Measurements from ENCODE around the gene HOXC5. TPM values are rescaled to one million over a fixed set of nuclear protein-coding genes. Genes with fewer than 3 reads are reported as not detected.

The HOXC5 gene
- total and polyA plus RNA-seq, 9 donors, result 0.54 to 1.6 (median 1.0) TPM

DNA sequence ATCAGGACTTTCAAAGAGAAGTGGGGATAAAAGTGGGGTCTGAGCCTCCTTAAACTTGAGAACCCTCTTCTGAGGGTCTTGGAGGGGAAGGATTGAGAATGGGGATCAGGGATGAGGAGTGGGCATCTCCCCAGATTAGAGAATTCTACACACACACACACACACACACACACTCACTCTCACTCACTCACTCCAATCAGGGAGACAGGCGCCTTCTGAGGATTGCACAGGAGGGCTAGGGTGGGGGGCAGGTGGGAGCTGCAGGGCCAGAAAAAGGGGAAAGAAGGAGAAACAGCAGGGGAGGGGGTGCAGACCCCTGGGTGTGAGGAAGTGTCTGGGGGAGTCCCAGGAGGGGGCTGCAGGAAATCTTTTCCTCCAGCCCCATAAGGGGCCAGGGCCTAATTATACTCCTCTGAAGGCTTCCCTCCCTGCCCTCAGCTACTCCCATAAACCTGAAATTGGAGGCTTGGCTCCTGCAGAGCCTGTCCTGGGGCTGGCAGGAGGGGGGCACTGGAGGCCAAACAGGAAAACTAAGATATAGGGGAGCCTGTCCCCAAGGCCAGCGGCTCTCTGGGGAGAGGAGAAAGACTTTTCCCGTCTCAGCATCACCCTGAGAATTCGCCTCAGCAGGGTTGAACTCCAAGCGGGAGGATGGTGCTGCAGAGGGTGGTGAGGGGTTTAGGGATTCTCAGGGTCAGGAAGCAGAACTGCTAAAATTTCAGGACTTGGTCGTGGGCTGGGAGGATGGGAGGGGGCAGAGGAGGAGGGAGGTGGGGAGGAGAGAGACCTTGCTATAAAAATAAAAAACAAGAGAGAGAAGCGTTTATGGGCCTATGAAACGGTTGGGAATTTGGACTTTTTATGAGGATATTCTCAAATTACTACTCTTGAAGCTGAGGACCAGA is 31.3 kb upstream of the HOXC5 start:
- 6% methylated on average over 5 of the region's 8 CpGs for WGBS (ENCODE audit: insufficient coverage)
- no peak for DNase-seq
- peaks cover 84% of the 10 kb centered on the region for H3K4me1 ChIP-seq (ENCODE audit: control insufficient read depth, insufficient read depth, low read length)
- H3K36me3 ChIP-seq (ENCODE audit: control insufficient read depth, insufficient read depth, low read length), result peaks cover 12% of the 10 kb centered on the region
- peak overlapping the region; percentile 81 for H3K4me3 ChIP-seq (ENCODE audit: low read length)
- H3K27ac ChIP-seq (ENCODE audit: low read length), result peak overlapping the region; percentile 99
- H3K9me3 ChIP-seq (replicated peaks; ENCODE audit: control insufficient read depth, low read depth, low read length), result no peaks in the 10 kb centered on the region
- peaks cover 79% of the 10 kb centered on the region for H3K27me3 ChIP-seq (ENCODE audit: control insufficient read depth, insufficient read depth, low read length)

- 23% methylated on average over 2 of the region's 19 CpGs for WGBS (ENCODE audit: insufficient coverage)
- Histone ChIP-seq H3K27ac (ENCODE audit: low read length) (peak overlapping the region; percentile 99), H3K27me3 (ENCODE audit: control insufficient read depth, insufficient read depth, low read length) (peaks cover 80% of the 10 kb centered on the region), H3K9me3 (replicated peaks; ENCODE audit: control insufficient read depth, low read depth, low read length) (no peaks in the 10 kb centered on the region), H3K36me3 (ENCODE audit: control insufficient read depth, insufficient read depth, low read length) (peaks cover 13% of the 10 kb centered on the region), H3K4me3 (ENCODE audit: low read length) (peak overlapping the region; percentile 81), H3K4me1 (ENCODE audit: control insufficient read depth, insufficient read depth, low read length) (peaks cover 84% of the 10 kb centered on the region)
- no peak for DNase-seq
Observed at GRCh38 chr12:54002278-54002914, 30.5 kb upstream of the HOXC5 start.

DNA sequence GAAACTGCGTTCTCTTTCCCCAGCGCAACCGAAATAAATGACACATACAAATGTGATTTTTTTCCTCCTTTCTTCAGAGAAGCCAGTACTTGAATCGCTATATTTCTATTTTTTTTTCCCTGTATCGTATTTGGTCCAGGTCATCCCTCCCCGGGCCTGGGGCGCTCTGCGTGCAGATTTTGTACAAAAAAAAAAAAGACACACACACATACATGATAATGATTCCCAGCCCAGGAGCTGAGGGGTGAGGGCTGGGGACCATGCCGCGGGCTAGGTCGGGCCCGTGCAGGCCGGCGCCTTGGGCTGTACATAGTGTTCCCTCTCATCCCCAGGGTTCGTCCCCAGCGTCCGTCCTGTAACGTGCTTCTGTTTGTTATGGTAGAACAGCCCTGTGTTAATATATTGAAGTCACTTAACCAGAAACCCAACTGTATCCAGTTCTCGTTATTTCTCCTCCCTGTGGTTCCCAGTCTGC is 29.9 kb upstream of the HOXC5 start:
- 51% methylated on average over 4 of the region's 19 CpGs for WGBS (ENCODE audit: insufficient coverage)
- peak overlapping the region; percentile 8 for H3K4me3 ChIP-seq (ENCODE audit: low read length)
- H3K27me3 ChIP-seq (ENCODE audit: control insufficient read depth, insufficient read depth, low read length), result peaks cover 78% of the 10 kb centered on the region
- no peak for DNase-seq
- peak overlapping the region; percentile 99 for H3K27ac ChIP-seq (ENCODE audit: low read length)
- H3K9me3 ChIP-seq (replicated peaks; ENCODE audit: control insufficient read depth, low read depth, low read length), result no peaks in the 10 kb centered on the region
- peaks cover 13% of the 10 kb centered on the region for H3K36me3 ChIP-seq (ENCODE audit: control insufficient read depth, insufficient read depth, low read length)
- peaks cover 82% of the 10 kb centered on the region for H3K4me1 ChIP-seq (ENCODE audit: control insufficient read depth, insufficient read depth, low read length)

DNA sequence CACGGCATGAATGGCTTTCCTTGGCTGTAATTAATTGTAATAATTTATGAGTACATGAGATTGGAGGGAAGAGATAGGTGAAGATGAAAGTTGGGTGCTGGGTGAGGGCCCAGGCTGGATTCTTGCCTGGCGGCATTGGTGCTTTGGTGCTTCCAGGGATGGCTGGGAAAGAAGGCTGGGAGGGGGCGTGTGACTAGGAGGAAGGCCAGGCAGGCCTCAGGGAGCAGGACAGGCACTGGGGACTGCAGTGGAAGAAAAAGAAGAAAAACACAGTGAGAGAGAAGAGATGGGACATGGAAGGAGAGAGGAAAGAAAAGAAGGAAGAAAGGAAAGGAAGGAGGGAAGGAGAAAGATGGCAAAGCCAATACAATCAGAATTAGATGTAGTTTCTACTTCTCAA is 29.2 kb upstream of the HOXC5 start:
- Histone ChIP-seq H3K27ac (ENCODE audit: low read length) (peak overlapping the region; percentile 99), H3K36me3 (ENCODE audit: control insufficient read depth, insufficient read depth, low read length) (peaks cover 13% of the 10 kb centered on the region), H3K27me3 (ENCODE audit: control insufficient read depth, insufficient read depth, low read length) (peaks cover 77% of the 10 kb centered on the region), H3K4me3 (ENCODE audit: low read length) (no peak overlapping the region), H3K4me1 (ENCODE audit: control insufficient read depth, insufficient read depth, low read length) (peaks cover 81% of the 10 kb centered on the region), H3K9me3 (replicated peaks; ENCODE audit: control insufficient read depth, low read depth, low read length) (no peaks in the 10 kb centered on the region)
- DNase-seq, result no peak
- 34% methylated on average over 3 of the region's 3 CpGs for WGBS (ENCODE audit: insufficient coverage)

- no peak for DNase-seq
- WGBS (ENCODE audit: insufficient coverage), result 47% methylated on average over 2 of the region's 20 CpGs
- peak overlapping the region; percentile 99 for H3K27ac ChIP-seq (ENCODE audit: low read length)
- peaks cover 13% of the 10 kb centered on the region for H3K36me3 ChIP-seq (ENCODE audit: control insufficient read depth, insufficient read depth, low read length)
- peaks cover 73% of the 10 kb centered on the region for H3K27me3 ChIP-seq (ENCODE audit: control insufficient read depth, insufficient read depth, low read length)
- peaks cover 76% of the 10 kb centered on the region for H3K4me1 ChIP-seq (ENCODE audit: control insufficient read depth, insufficient read depth, low read length)
- H3K4me3 ChIP-seq (ENCODE audit: low read length), result no peak overlapping the region
- H3K9me3 ChIP-seq (replicated peaks; ENCODE audit: control insufficient read depth, low read depth, low read length), result no peaks in the 10 kb centered on the region
Observed at GRCh38 chr12:54004063-54004840, 28.6 kb upstream of the HOXC5 start.

DNA sequence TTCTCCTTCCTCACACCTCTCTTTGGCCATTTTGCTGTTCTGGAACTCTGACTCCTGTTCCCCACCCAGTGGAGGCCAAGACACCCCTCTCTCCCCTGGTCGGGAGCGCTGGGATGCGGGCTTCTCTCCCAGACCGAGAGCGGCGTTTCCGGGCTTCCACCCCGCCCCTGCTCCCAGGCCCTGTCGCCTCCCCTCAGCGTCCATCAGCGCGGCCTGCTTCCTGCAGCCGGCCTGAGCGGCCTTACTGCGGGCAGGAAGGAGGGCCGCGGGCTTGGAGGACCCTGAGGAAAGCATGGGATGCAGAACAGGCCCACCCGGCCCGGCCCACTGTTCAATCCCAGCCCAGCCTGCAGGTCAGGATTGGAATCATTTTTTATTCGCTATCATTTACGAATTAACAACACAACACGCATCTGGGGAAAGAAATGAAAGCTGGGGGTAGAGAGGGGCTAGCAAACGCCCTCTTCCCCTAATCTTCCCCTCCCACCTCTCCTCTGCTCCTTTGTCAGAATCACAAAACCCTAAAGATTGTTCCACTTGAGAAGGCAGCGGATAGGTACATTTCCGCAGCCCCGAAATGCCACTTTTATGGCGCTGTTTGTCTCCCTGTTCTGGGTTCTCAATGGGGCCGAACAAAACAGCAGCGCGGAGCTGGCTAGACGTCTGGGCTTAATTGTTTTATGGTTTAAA is 27.9 kb upstream of the HOXC5 start:
- 25% methylated on average over 23 of the region's 31 CpGs for WGBS (ENCODE audit: insufficient coverage)
- peaks cover 13% of the 10 kb centered on the region for H3K36me3 ChIP-seq (ENCODE audit: control insufficient read depth, insufficient read depth, low read length)
- DNase-seq, result peak; percentile 88
- peaks cover 83% of the 10 kb centered on the region for H3K4me1 ChIP-seq (ENCODE audit: control insufficient read depth, insufficient read depth, low read length)
- H3K9me3 ChIP-seq (replicated peaks; ENCODE audit: control insufficient read depth, low read depth, low read length), result no peaks in the 10 kb centered on the region
- H3K27ac ChIP-seq (ENCODE audit: low read length), result peak overlapping the region; percentile 99
- peak overlapping the region; percentile 11 for H3K4me3 ChIP-seq (ENCODE audit: low read length)
- peaks cover 75% of the 10 kb centered on the region for H3K27me3 ChIP-seq (ENCODE audit: control insufficient read depth, insufficient read depth, low read length)

DNA sequence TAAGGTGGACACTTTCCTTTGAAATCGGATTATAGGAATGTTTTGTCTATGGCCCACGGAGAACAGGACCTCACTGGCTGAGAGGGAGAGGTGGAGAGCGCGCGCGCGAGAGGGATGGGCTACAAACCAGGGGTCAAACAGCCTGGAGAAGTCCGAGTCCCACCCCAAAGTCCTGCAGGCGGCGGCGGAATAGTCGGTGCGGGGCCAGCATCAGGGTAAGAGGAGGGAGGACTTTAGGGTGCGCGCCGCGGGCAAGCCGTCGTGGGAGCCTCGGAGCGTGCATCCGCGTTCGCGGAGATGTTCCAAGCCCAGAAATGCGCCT is 27.4 kb upstream of the HOXC5 start:
- H3K4me3 ChIP-seq (ENCODE audit: low read length), result peak overlapping the region; percentile 0
- H3K27me3 ChIP-seq (ENCODE audit: control insufficient read depth, insufficient read depth, low read length), result peaks cover 77% of the 10 kb centered on the region
- peaks cover 13% of the 10 kb centered on the region for H3K36me3 ChIP-seq (ENCODE audit: control insufficient read depth, insufficient read depth, low read length)
- H3K4me1 ChIP-seq (ENCODE audit: control insufficient read depth, insufficient read depth, low read length), result peaks cover 83% of the 10 kb centered on the region
- H3K27ac ChIP-seq (ENCODE audit: low read length), result peak overlapping the region; percentile 99
- peak; percentile 47 for DNase-seq
- 19% methylated on average over 22 of the region's 26 CpGs for WGBS (ENCODE audit: insufficient coverage)
- H3K9me3 ChIP-seq (replicated peaks; ENCODE audit: control insufficient read depth, low read depth, low read length), result no peaks in the 10 kb centered on the region

DNA sequence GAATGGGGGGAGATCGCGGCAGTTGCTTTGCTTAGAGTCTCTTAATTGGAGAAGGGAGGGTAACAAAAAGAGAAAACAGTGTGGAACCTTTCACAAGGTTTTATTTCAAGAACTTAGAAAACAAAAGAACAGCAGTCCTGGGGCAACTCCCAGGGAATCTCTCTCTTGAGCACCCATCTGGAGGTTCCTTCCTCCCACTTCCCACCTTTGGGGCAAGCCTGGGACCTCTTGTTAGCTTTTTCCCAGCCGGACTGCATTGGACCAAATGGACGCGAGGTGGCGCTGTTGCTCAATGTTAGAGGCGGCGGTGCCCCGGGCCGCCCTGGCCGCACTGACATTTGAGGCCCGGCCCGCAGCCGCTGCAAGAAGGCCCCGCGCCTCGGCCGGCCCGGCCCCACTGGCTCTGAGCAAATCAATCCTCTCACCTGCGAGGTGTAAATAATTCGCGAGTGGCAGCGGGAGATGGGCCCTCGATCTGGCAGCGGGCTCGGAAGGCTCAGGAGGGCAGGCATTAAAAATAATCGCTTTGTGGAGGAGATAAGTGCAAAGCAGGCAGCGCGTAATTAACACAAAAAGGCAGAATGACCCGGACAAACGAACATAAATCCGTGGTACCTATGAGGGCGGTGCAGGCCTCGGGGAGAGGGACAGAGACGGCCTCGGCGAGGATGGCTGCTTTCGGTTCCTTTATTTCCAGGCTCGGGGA is 26.8 kb upstream of the HOXC5 start:
- WGBS (ENCODE audit: insufficient coverage), result 13% methylated on average over 37 of the region's 39 CpGs
- Histone ChIP-seq H3K27ac (ENCODE audit: low read length) (peak overlapping the region; percentile 99), H3K36me3 (ENCODE audit: control insufficient read depth, insufficient read depth, low read length) (peaks cover 13% of the 10 kb centered on the region), H3K4me3 (ENCODE audit: low read length) (peak overlapping the region; percentile 22), H3K9me3 (replicated peaks; ENCODE audit: control insufficient read depth, low read depth, low read length) (no peaks in the 10 kb centered on the region), H3K27me3 (ENCODE audit: control insufficient read depth, insufficient read depth, low read length) (peaks cover 74% of the 10 kb centered on the region), H3K4me1 (ENCODE audit: control insufficient read depth, insufficient read depth, low read length) (peaks cover 81% of the 10 kb centered on the region)
- peak; percentile 95 for DNase-seq

DNA sequence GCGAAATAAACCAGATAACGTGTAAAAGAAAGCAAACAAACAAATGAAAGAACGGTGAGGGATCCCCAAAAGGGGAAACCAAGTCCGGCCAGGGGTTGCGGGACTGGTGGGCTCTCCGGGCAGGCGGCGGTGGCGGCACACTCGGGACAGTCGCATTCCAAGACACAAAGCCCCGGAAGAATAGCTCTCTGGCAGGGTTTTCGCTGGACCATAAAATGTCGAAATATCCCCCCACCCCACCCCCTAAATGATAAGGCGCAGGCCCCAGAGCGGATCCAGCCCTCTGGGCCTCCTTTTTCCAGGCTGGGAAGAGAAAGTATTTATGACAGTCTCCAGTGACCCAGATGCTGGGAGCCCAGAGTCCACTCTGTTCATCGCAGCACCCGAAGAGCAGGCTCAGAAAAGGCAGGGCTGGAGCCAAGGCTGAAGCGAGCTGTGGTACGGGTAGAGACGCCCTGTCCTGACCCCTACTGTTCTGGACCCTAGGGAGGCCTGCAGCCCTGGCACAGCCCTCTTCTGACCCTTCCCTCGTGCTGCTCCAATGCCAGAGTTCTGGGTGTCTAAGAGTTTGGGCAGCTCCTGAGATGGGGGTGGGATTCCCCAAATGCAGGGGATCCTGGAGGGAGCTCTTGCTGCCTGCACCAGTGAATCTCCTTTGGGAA is 26.2 kb upstream of the HOXC5 start:
- Histone ChIP-seq H3K36me3 (ENCODE audit: control insufficient read depth, insufficient read depth, low read length) (peaks cover 16% of the 10 kb centered on the region), H3K4me1 (ENCODE audit: control insufficient read depth, insufficient read depth, low read length) (peaks cover 76% of the 10 kb centered on the region), H3K4me3 (ENCODE audit: low read length) (peak overlapping the region; percentile 22), H3K9me3 (replicated peaks; ENCODE audit: control insufficient read depth, low read depth, low read length) (no peaks in the 10 kb centered on the region), H3K27me3 (ENCODE audit: control insufficient read depth, insufficient read depth, low read length) (peaks cover 69% of the 10 kb centered on the region), H3K27ac (ENCODE audit: low read length) (peak overlapping the region; percentile 47)
- no peak for DNase-seq
- WGBS (ENCODE audit: insufficient coverage), result 49% methylated on average over 20 of the region's 22 CpGs
